Fibroblast of the conjunctiva (primary cell): ENCODE data around the gene RSAD2.

Experiments
- DNase-seq: peaks from one replicate; pipeline ENCODE4 v3.0.0-alpha.2; 2010; ENCODE audit warnings: low read depth

Gene RSAD2

GRCh38 chr2:6945821-6946220 is 68.2 kb downstream of the RSAD2 start:
- DNase-seq = no peak

- DNase-seq = peak; percentile 70
Measured at GRCh38 chr2:6946722-6947121, 69.1 kb downstream of the RSAD2 start.
